Adrenal gland (tissue), 12 donors: ENCODE results near the gene ALDOA. TPM values are rescaled to one million over a fixed set of nuclear protein-coding genes. Genes with fewer than 3 reads are reported as not detected.
"Not testable (repeated sequence)": the region's sequence is repeated elsewhere in the genome, so short reads cannot be mapped to it uniquely, and the experiment has no call there.

Source experiments
- DNase-seq, 7 donors: peaks; one replicate each; pipeline ENCODE4 v3.0.0-alpha.2; 2019 to 2020
- H3K27ac ChIP-seq, 5 donors: fragments of 200-600 bp; sonication (generic) in 4 of 5; 1 replicate in 3 of 5; 2 replicates in 2 of 5; pipeline versions ENCODE4 v1.5.1 to v1.8.0; 2016 to 2020; ENCODE audit warnings: mild to moderate bottlenecking in 1 of 5
- H3K27me3 ChIP-seq: fragments of 200-600 bp; 2 replicates; pipeline ENCODE4 v1.8.0; 2021
- H3K36me3 ChIP-seq, 2 donors: fragments of 200-600 bp; replicated peaks in 1 of 2; 1 replicate in 1 of 2; 2 replicates in 1 of 2; pipeline versions ENCODE4 v1.5.1 to v1.8.0; 2018 to 2022
- H3K4me1 ChIP-seq, 2 donors: fragments of 200-600 bp; replicated peaks in 1 of 2; 1 replicate in 1 of 2; 2 replicates in 1 of 2; pipeline versions ENCODE4 v1.5.1 to v1.8.0; 2018 to 2021
- H3K4me3 ChIP-seq, 4 donors: fragments of 200-600 bp; sonication (generic) in 3 of 4; one replicate each; pipeline ENCODE4 v1.5.1; 2016 to 2018
- H3K9me3 ChIP-seq, 3 donors: fragments of 200-600 bp; sonication (generic) in 1 of 3; replicated peaks in 1 of 3; 1 replicate in 2 of 3; 2 replicates in 1 of 3; pipeline versions ENCODE4 v1.5.1 to v1.8.0; 2016 to 2021
- CTCF ChIP-seq, 6 experiments: fragments of 450-650 bp in 4 of 6; fragments of 200-600 bp in 2 of 6; sonication (generic) in 1 of 6; IDR thresholded peaks; 1 replicate in 5 of 6; 2 replicates in 1 of 6; pipeline versions ENCODE4 v1.5.1 to v1.8.0; 2016 to 2021; ENCODE audit warnings: antibody characterized with exemption in 6 of 6, mild to moderate bottlenecking in 2 of 6, moderate library complexity in 1 of 6
- POLR2A ChIP-seq, 2 donors: fragments of 450-650 bp; IDR thresholded peaks; one replicate each; pipeline ENCODE4 v1.6.1; 2017; ENCODE audit warnings: antibody characterized with exemption in 2 of 2, mild to moderate bottlenecking in 2 of 2, moderate library complexity in 1 of 2
- WGBS, 4 donors: extraction: QIAGEN DNeasy Blood & Tissue Kit in 2 of 4; methylation state at CpG; one replicate each; pipeline versions ENCODE4 v1.1.5 to v1.1.7; 2013 to 2017; 5-methylcytosine and 5-hydroxymethylcytosine counted together
- intact Hi-C, 2 donors: fragments of 100-400 bp; cut with DNase I; formaldehyde crosslinking; loops; one replicate each; pipeline versions ENCODE4 v1.14.1 to v1.15.0; 2022 to 2023
- polyA plus RNA-seq, 3 donors: library from polyadenylated mRNA; stranded (reverse); fragments of 200-250 nt in 2 of 3; fragments of 350-450 nt in 1 of 3; fragmentation: Illumina TruSeq in 1 of 3; extraction: RNeasy Lipid Tissue Mini Kit (QIAGEN cat#74804) in 1 of 3; gene quantifications; one replicate each; pipeline ENCODE4 v1.2.3, GENCODE V29; 2013 to 2014
- total RNA-seq, 9 donors: library from RNA; depleted of rRNA in 4 of 9; stranded (reverse); fragments of >200 nt in 4 of 9; fragments of 120-200 nt in 1 of 9; fragmentation: NEBNext Ultra II Directional in 1 of 9; extraction: Animal tissue kit (Norgen Biotek cat#: 25700) in 1 of 9; gene quantifications; one replicate each; pipeline versions ENCODE4 v1.1.0 to v1.2.4, GENCODE V29; 2013 to 2023
- donor health status: healthy with polysubstance abuse.
- donor health status: Bipolar disorder and iron deficiency.
- donor health status: DM: yes; HTN: yes; CAD: no.
- donor health status: DM: no; HTN: no; CAD: no.
- donor health status: DM: no; HTN: no; CAD: no.
- donor health status: DM: yes; HTN: yes; CAD: no.

The ALDOA gene
- total and polyA plus RNA-seq, 12 donors = 623 to 1,930 (median 1,345) TPM

- no peak for DNase-seq
- intact Hi-C loops = no loop called here
- Histone ChIP-seq H3K4me3 (no peak overlapping the region), H3K27me3 (no peaks in the 10 kb centered on the region), H3K4me1 (no peaks in the 10 kb centered on the region), H3K9me3 (no peaks in the 10 kb centered on the region), H3K27ac (no peak overlapping the region), H3K36me3 (no peaks in the 10 kb centered on the region)
- no peak for TF ChIP-seq CTCF (IDR thresholded peaks at IDR 0.05)
- 96 to 99% (median 97%) methylated on average over 2 of the region's 2 CpGs for WGBS, 4 donors
Measured at GRCh38 chr16:30017277-30017656, 48.3 kb upstream of the ALDOA start.

- H3K4me3 ChIP-seq, H3K27me3 ChIP-seq, H3K9me3 ChIP-seq, H3K27ac ChIP-seq, DNase-seq, intact Hi-C loops, H3K36me3 ChIP-seq, H3K4me1 ChIP-seq: not testable (repeated sequence)
- WGBS, 4 donors = 88 to 96% (median 90%) methylated on average over 4 of the region's 4 CpGs
Measured at GRCh38 chr16:30017937-30018336, 47.6 kb upstream of the ALDOA start.

- Histone ChIP-seq H3K27me3 (no peaks in the 10 kb centered on the region), H3K9me3 (no peaks in the 10 kb centered on the region), H3K36me3 (no peaks in the 10 kb centered on the region), H3K27ac (no peak overlapping the region), H3K4me3 (no peak overlapping the region), H3K4me1 (no peaks in the 10 kb centered on the region)
- TF ChIP-seq POLR2A (IDR thresholded peaks at IDR 0.05) = no peak
- no peak for TF ChIP-seq CTCF (IDR thresholded peaks at IDR 0.05)
- no peak for DNase-seq
- intact Hi-C loops = no loop called here
- WGBS, 4 donors = 82 to 90% (median 86%) methylated on average over 4 of the region's 4 CpGs
Measured at GRCh38 chr16:30018731-30019158, 46.8 kb upstream of the ALDOA start.

GRCh38 chr16:30022887-30023286, 42.7 kb upstream of the ALDOA start, which contains the start of gene C16orf92:
TSS of gene C16orf92 (plus strand) at chr16:30023198. CDS start at chr16:30023341, 143 bp downstream.
- WGBS, 4 donors = 76 to 85% (median 82%) methylated on average over 6 of the region's 6 CpGs
- Histone ChIP-seq H3K9me3 (no peaks in the 10 kb centered on the region), H3K4me1 (no peaks in the 10 kb centered on the region), H3K36me3 (no peaks in the 10 kb centered on the region), H3K27ac (no peak within 1 kb of the TSS), H3K27me3 (no peaks in the 10 kb centered on the region), H3K4me3 (no peak within 1 kb of the TSS)
- DNase-seq = no peak
- TF ChIP-seq CTCF (IDR thresholded peaks at IDR 0.05) (no peak), POLR2A (IDR thresholded peaks at IDR 0.05) (no peak)
- intact Hi-C loops = loop anchor here in 1 of 2 donors (10.0 kb wide), 1 partner anchor 318 kb away; no protein-coding TSS in a partner anchor

- intact Hi-C loops = loop anchor here in 1 of 2 donors (10.0 kb wide), 1 partner anchor 319 kb away; no protein-coding TSS in a partner anchor
- 78 to 84% (median 80%) methylated on average over 3 to 11 of the region's 11 CpGs for WGBS, 4 donors
Measured at GRCh38 chr16:30023586-30023985, 42.0 kb upstream of the ALDOA start.

More at GRCh38 chr16:30023586-30023985, 42.0 kb upstream of the ALDOA start:
- no peaks in the 10 kb centered on the region for H3K27me3 ChIP-seq
- DNase-seq = no peak
- H3K9me3 ChIP-seq = no peaks in the 10 kb centered on the region
- no peaks in the 10 kb centered on the region for H3K36me3 ChIP-seq
- H3K27ac ChIP-seq = no peak overlapping the region
- TF ChIP-seq POLR2A (IDR thresholded peaks at IDR 0.05) = no peak
- TF ChIP-seq CTCF (IDR thresholded peaks at IDR 0.05) = no peak
- H3K4me3 ChIP-seq = no peak overlapping the region
- H3K4me1 ChIP-seq = no peaks in the 10 kb centered on the region
